HEK293 (cell line): Measurements from ENCODE around the gene LAMP1.

Source experiments
- BCL11A ChIP-seq: fragments of 450-650 bp; formaldehyde crosslinking; IDR thresholded peaks from 2 replicates; pipeline ENCODE4 v1.5.1; 2016; ENCODE audit warnings: low read depth, missing biosample characterization, missing genetic modification characterization
- BCL11B ChIP-seq: fragments of 450-650 bp; formaldehyde crosslinking; IDR thresholded peaks from 2 replicates; pipeline ENCODE4 v1.5.1; 2016; ENCODE audit warnings: low read depth, missing biosample characterization, missing genetic modification characterization
- CTCF ChIP-seq: fragments of 450-650 bp; formaldehyde crosslinking; IDR thresholded peaks from 2 replicates; pipeline ENCODE4 v1.5.1; 2016; ENCODE audit warnings: missing biosample characterization, missing genetic modification characterization
- HIC1 ChIP-seq: fragments of 450-650 bp; formaldehyde crosslinking; IDR thresholded peaks from 2 replicates; pipeline ENCODE4 v1.5.1; 2016; ENCODE audit warnings: missing biosample characterization, missing genetic modification characterization
- KLF10 ChIP-seq: fragments of 450-650 bp; IDR thresholded peaks from 2 replicates; pipeline ENCODE4 v1.5.1; 2018; ENCODE audit warnings: missing biosample characterization, mild to moderate bottlenecking, missing genetic modification characterization
- REST ChIP-seq: fragments of 450-650 bp; formaldehyde crosslinking; IDR thresholded peaks from 2 replicates; pipeline ENCODE4 v1.5.1; 2016; ENCODE audit warnings: missing biosample characterization, missing genetic modification characterization
- SETDB1 ChIP-seq: IDR thresholded peaks from one replicate; pipeline ENCODE4 v1.6.1; 2017; ENCODE audit warnings: mild to moderate bottlenecking, low read length, moderate library complexity, mixed read lengths; ENCODE audit not compliant: insufficient read length
- ZNF114 ChIP-seq: fragments of 450-650 bp; formaldehyde crosslinking; IDR thresholded peaks from 2 replicates; pipeline ENCODE4 v1.5.0; 2017; ENCODE audit warnings: missing biosample characterization, missing genetic modification characterization
- ZNF121 ChIP-seq: fragments of 450-650 bp; formaldehyde crosslinking; IDR thresholded peaks from 2 replicates; pipeline ENCODE4 v1.5.1; 2016; ENCODE audit warnings: missing biosample characterization, missing genetic modification characterization
- ZNF660 ChIP-seq: fragments of 450-650 bp; IDR thresholded peaks from 2 replicates; pipeline ENCODE4 v1.5.1; 2018; ENCODE audit warnings: missing biosample characterization, mild to moderate bottlenecking, missing genetic modification characterization
- ZNF76 ChIP-seq: fragments of 450-650 bp; formaldehyde crosslinking; IDR thresholded peaks from 2 replicates; pipeline ENCODE4; 2016; ENCODE audit warnings: low read depth, missing biosample characterization, missing genetic modification characterization, borderline replicate concordance
- ZNF791 ChIP-seq: fragments of 450-650 bp; formaldehyde crosslinking; IDR thresholded peaks from 2 replicates; pipeline ENCODE4 v1.5.1; 2016; ENCODE audit warnings: missing biosample characterization, missing genetic modification characterization

GRCh38 chr13:113369189-113369588 lies 72.2 kb downstream of the LAMP1 start:
- TF ChIP-seq HIC1 (tag by site-specific recombination) (no peak), CTCF (tag by site-specific recombination) (no peak), ZNF660 (tag by site-specific recombination) (no peak), ZNF121 (no peak), KLF10 (tag by site-specific recombination) (no peak), BCL11B (tag by site-specific recombination) (no peak), ZNF114 (tag by site-specific recombination) (no peak), ZNF76 (tag by site-specific recombination) (no peak), REST (tag by site-specific recombination) (no peak), SETDB1 (no peak), BCL11A (no peak), ZNF791 (tag by site-specific recombination) (no peak)
